Measurements from ENCODE around the gene SLAMF6. TPM values are rescaled to one million over a fixed set of nuclear protein-coding genes. Genes with fewer than 3 reads are reported as not detected.
"Not testable (repeated sequence)": the region's sequence is repeated elsewhere in the genome, so short reads cannot be mapped to it uniquely, and the experiment has no call there.

The SLAMF6 gene
- total RNA-seq, 1 donor from 2014 or later: 0.52 TPM

DNA sequence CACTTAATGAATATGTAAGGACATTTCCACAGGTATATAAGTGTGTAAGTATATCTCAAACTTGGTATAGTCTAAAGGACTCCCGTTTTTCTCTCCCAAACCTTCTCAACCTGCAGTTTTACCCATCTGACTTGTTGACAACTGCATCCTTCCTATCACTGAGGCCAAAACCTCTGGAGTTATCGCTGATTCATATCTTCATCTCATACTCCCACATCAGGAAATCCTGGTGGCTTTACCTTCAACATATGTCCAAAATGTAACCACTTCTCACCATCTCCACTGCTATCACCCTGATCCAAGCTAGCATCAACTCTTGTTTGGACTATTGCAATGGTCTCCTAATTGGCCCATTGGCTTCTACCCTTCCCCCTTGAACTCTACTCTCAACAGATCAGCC lies 30.4 kb downstream of the SLAMF6 start:
- peaks cover 0 to 3% (median 1%) of the 10 kb centered on the region in 3 donors for H3K9me3 ChIP-seq (ENCODE audit: control insufficient read depth in 3 of 3, low read length in 3 of 3)
- no peaks in the 10 kb centered on the region for H3K36me3 ChIP-seq (ENCODE audit: control insufficient read depth in 3 of 3, insufficient read depth in 3 of 3, low read length in 3 of 3)
- no peaks in the 10 kb centered on the region for H3K4me1 ChIP-seq (ENCODE audit: control insufficient read depth in 3 of 3, insufficient read depth in 3 of 3, low read length in 3 of 3)
- H3K27ac ChIP-seq (ENCODE audit: low read depth, low read length): no peak overlapping the region
- no peaks in the 10 kb centered on the region for H3K27me3 ChIP-seq (ENCODE audit: control insufficient read depth in 3 of 3, insufficient read depth in 3 of 3, low read length in 3 of 3)
- no peak overlapping the region for H3K9ac ChIP-seq (ENCODE audit: low read depth in 1 of 3, low read length in 3 of 3)
- H3K4me3 ChIP-seq (ENCODE audit: low read length in 3 of 3): no peak overlapping the region

DNA sequence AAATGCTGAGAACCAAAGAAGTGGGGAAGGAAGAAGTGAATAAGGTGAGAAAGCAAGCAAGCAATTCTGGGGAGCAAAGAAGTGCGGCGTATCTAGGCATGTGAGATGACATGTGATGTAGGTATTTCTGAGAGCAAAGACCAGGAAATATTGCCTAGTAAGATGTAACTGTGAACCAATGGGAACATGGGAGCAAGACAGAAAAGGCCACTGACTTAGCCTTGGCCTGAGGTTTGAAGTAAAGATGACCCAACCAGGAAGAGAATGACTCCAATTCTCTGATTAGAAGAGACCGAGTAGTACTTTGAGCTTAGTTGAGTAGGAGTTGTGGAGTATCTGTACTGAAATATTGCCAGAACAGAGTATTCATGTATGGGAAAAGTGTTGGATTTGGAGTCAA lies 31.1 kb downstream of the SLAMF6 start:
- Histone ChIP-seq H3K9me3 (ENCODE audit: control insufficient read depth in 3 of 3, low read length in 3 of 3) (peaks cover 0 to 3% (median 1%) of the 10 kb centered on the region in 3 donors), H3K4me1 (ENCODE audit: control insufficient read depth in 3 of 3, insufficient read depth in 3 of 3, low read length in 3 of 3) (no peaks in the 10 kb centered on the region), H3K4me3 (ENCODE audit: low read length in 3 of 3) (no peak overlapping the region), H3K36me3 (ENCODE audit: control insufficient read depth in 3 of 3, insufficient read depth in 3 of 3, low read length in 3 of 3) (no peaks in the 10 kb centered on the region), H3K27ac (ENCODE audit: low read depth, low read length) (no peak overlapping the region), H3K27me3 (ENCODE audit: control insufficient read depth in 3 of 3, insufficient read depth in 3 of 3, low read length in 3 of 3) (no peaks in the 10 kb centered on the region), H3K9ac (ENCODE audit: low read depth in 1 of 3, low read length in 3 of 3) (no peak overlapping the region)

DNA sequence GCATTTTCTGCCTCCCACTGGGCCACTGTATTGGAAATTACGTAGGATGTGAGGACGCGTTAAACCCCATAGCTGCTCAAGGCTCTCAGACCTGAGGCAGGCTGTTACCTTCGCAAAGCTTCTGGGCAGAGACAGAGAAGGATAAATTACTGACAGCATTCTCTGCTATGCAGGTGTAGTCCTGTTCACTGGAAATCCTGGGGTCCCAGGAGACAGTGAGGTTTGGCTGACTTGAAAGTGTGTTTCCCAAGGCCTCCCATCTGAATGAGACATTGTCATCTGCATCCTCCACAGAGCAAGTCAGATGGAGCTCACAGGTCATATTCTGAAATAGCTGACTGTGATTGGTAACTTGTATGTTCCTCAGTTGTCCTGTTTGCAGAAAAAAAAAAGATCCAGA lies 32.0 kb downstream of the SLAMF6 start:
- no peak overlapping the region for H3K27ac ChIP-seq (ENCODE audit: low read depth, low read length)
- no peaks in the 10 kb centered on the region for H3K4me1 ChIP-seq (ENCODE audit: control insufficient read depth in 3 of 3, insufficient read depth in 3 of 3, low read length in 3 of 3)
- H3K9me3 ChIP-seq (ENCODE audit: control insufficient read depth in 3 of 3, low read length in 3 of 3): peaks cover 0 to 3% (median 1%) of the 10 kb centered on the region in 3 donors
- H3K27me3 ChIP-seq (ENCODE audit: control insufficient read depth in 3 of 3, insufficient read depth in 3 of 3, low read length in 3 of 3): no peaks in the 10 kb centered on the region
- no peak overlapping the region for H3K4me3 ChIP-seq (ENCODE audit: low read length in 3 of 3)
- no peak overlapping the region for H3K9ac ChIP-seq (ENCODE audit: low read depth in 1 of 3, low read length in 3 of 3)
- H3K36me3 ChIP-seq (ENCODE audit: control insufficient read depth in 3 of 3, insufficient read depth in 3 of 3, low read length in 3 of 3): no peaks in the 10 kb centered on the region

DNA sequence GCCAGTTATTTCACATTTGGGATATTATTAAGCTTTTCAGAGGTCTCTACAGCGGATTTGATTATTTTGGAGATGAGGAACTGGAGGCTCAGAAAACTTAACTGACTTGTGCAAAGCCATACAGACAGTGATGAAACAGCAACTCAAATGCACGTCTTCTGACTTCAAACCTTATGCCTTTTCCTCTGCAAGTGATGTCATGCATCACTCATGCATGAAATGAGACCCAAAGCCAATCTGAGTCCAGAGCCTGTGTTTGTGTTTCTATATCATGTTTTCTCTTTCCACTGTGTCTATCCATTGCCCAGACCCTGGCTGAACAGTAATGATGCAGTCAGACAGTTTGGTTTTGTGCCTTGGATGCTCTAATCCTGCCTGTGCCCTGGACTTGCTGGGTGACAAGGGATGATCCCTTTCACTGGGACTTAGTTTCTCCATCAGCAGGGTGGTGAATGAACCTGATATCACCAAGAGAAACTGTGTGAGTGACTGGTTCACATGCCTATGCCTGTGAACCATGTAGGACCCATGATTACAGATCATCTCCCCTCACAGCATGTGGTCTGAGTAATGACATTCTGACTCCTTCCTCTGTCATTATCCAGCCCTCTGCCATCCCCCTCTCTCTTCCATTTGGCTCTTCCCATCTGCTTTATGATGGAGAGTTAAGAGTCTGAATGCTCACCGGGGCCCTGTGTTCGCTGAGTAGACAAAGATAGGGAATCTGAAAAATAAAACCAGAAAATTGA lies 33.4 kb downstream of the SLAMF6 start:
- peaks cover 0 to 1% (median 0%) of the 10 kb centered on the region in 3 donors for H3K9me3 ChIP-seq (ENCODE audit: control insufficient read depth in 3 of 3, low read length in 3 of 3)
- no peaks in the 10 kb centered on the region for H3K27me3 ChIP-seq (ENCODE audit: control insufficient read depth in 3 of 3, insufficient read depth in 3 of 3, low read length in 3 of 3)
- H3K27ac ChIP-seq (ENCODE audit: low read depth, low read length): no peak overlapping the region
- no peak overlapping the region for H3K9ac ChIP-seq (ENCODE audit: low read depth in 1 of 3, low read length in 3 of 3)
- no peaks in the 10 kb centered on the region for H3K36me3 ChIP-seq (ENCODE audit: control insufficient read depth in 3 of 3, insufficient read depth in 3 of 3, low read length in 3 of 3)
- H3K4me1 ChIP-seq (ENCODE audit: control insufficient read depth in 3 of 3, insufficient read depth in 3 of 3, low read length in 3 of 3): no peaks in the 10 kb centered on the region
- no peak overlapping the region for H3K4me3 ChIP-seq (ENCODE audit: low read length in 3 of 3)

DNA sequence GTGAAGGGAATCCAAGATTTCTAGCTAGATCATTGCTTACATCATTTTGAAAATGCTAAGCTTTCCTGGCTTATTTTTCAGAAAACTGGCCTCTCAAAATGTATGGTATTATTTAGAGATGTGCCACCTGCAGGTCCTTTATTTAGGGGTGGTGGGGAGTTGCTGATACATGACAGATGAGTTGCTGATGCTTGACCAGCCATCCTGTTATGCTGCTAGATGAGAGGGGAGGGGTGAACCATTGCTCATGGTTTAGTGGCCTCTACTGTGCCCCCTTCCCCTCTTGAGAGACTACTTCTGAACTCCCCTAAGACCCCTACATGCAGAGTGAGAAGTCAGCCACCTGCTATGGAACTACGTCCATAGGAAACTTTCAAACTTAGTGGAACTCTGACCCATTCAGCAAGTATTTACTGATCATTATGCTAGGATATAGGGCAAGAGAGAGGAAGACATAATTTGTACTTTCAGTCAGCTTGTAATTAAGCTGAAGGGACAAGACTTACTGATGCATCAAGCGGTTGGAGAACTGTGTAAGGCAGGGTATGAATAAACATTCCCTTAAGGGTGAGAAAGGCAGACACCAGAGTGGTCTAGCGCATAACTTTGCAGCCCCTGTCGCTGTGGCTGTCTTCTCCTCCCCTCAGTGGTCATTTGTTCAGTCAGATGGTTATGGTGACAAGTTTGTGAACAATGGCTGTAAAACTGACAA lies 34.6 kb downstream of the SLAMF6 start:
- Histone ChIP-seq H3K4me3 (ENCODE audit: low read length in 3 of 3) (no peak overlapping the region), H3K9me3 (ENCODE audit: control insufficient read depth in 3 of 3, low read length in 3 of 3) (peaks cover 0 to 1% (median 0%) of the 10 kb centered on the region in 3 donors), H3K36me3 (ENCODE audit: control insufficient read depth in 3 of 3, insufficient read depth in 3 of 3, low read length in 3 of 3) (no peaks in the 10 kb centered on the region), H3K27ac (ENCODE audit: low read depth, low read length) (no peak overlapping the region), H3K27me3 (ENCODE audit: control insufficient read depth in 3 of 3, insufficient read depth in 3 of 3, low read length in 3 of 3) (no peaks in the 10 kb centered on the region), H3K4me1 (ENCODE audit: control insufficient read depth in 3 of 3, insufficient read depth in 3 of 3, low read length in 3 of 3) (no peaks in the 10 kb centered on the region), H3K9ac (ENCODE audit: low read depth in 1 of 3, low read length in 3 of 3) (no peak overlapping the region)

DNA sequence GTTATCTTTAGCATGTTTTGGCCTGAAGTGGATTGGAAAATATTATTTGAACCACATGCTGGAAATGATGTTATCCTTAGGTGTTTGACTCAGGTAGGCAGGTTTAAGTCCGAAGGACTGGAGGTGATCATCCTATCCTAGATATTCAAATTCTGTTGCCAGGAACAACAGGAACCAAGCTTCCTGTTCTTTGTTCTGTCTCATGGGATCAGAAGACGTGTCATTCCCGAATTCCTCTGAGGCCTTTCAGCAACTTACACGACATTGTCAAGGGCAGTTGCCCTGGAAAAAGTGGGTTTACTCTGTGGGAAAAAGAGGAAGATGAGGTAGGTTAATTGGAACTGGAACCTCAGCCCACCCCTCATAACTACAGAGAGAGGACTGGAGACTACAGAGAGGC lies 36.6 kb downstream of the SLAMF6 start:
- Histone ChIP-seq H3K4me1 (ENCODE audit: control insufficient read depth in 3 of 3, insufficient read depth in 3 of 3, low read length in 3 of 3) (no peaks in the 10 kb centered on the region), H3K4me3 (ENCODE audit: low read length in 3 of 3) (no peak overlapping the region), H3K9me3 (ENCODE audit: control insufficient read depth in 3 of 3, low read length in 3 of 3) (no peaks in the 10 kb centered on the region)

DNA sequence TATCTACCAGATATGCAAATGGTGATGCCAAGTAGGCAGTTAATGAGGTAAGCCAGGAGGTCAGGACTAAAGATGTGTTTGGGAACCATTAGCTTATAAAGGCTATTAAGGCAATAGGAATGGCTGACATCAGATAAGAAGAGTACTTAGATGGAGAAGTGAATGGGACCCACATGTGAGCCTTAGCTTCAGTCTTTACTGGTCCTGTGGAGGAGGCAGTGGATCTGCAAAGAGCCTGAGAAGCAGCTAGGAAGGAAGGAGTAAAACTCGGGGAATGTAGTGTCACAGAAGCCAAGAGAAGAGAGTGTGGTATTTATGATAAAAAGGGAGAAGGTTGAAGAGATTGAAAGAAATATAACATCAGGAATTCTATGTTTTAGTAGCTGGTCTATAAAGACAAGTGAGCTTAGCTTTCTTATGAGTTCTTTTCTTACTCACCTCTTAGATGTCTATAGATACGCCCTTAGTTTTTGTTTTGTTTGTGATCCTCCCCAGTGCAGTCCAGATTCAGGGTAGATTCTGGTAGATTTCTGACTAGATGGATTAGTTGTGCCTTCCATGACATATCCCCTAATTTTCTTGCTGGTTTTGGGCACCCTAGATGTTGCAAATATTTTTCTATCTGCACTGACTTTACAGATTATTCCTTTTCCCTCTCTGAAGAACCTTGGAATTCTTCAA lies 39.4 kb downstream of the SLAMF6 start:
- H3K27ac ChIP-seq (ENCODE audit: low read depth, low read length): no peak overlapping the region
- H3K36me3 ChIP-seq (ENCODE audit: control insufficient read depth in 3 of 3, insufficient read depth in 3 of 3, low read length in 3 of 3): no peaks in the 10 kb centered on the region
- H3K9me3 ChIP-seq (ENCODE audit: control insufficient read depth in 3 of 3, low read length in 3 of 3): no peaks in the 10 kb centered on the region
- H3K4me1 ChIP-seq (ENCODE audit: control insufficient read depth in 3 of 3, insufficient read depth in 3 of 3, low read length in 3 of 3): no peaks in the 10 kb centered on the region
- no peaks in the 10 kb centered on the region for H3K27me3 ChIP-seq (ENCODE audit: control insufficient read depth in 3 of 3, insufficient read depth in 3 of 3, low read length in 3 of 3)
- H3K4me3 ChIP-seq (ENCODE audit: low read length in 3 of 3): no peak overlapping the region
- no peak overlapping the region for H3K9ac ChIP-seq (ENCODE audit: low read depth in 1 of 3, low read length in 3 of 3)

More for the DNA sequence above, 36.6 kb downstream of the SLAMF6 start:
- Histone ChIP-seq H3K9ac (ENCODE audit: low read depth in 1 of 3, low read length in 3 of 3) (no peak overlapping the region), H3K27ac (ENCODE audit: low read depth, low read length) (no peak overlapping the region), H3K27me3 (ENCODE audit: control insufficient read depth in 3 of 3, insufficient read depth in 3 of 3, low read length in 3 of 3) (no peaks in the 10 kb centered on the region), H3K36me3 (ENCODE audit: control insufficient read depth in 3 of 3, insufficient read depth in 3 of 3, low read length in 3 of 3) (no peaks in the 10 kb centered on the region)

DNA sequence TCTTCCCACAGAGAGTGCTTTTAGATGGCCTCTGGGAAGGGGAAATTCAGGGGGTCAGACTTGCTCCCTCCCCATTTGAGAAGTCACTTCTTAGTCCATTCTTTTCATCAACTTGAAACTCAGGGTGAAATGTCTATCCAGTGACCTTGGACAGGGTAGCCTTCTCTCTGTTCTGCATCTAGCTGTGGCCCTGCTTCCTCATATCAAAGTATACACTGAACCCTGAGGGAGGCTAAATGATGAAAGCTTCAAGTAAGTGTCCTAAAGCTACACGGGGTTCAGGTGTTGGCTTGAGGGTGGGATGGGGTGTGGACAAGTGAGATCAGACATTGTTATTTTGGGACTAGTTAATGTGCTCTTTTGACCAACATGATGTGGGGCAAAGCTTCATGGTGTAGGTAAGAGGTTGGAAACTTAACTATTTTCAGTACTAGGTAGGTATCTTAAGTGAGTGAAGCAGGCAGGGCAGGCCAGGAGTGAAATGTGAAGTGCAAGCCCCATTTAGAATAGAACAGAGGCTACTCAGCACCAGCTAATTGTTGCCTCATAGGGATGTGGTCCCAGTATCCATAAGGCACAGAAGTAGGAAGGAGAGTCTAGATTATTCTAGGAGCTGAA lies 41.0 kb downstream of the SLAMF6 start:
- no peaks in the 10 kb centered on the region for H3K4me1 ChIP-seq (ENCODE audit: control insufficient read depth in 3 of 3, insufficient read depth in 3 of 3, low read length in 3 of 3)
- H3K9me3 ChIP-seq (ENCODE audit: control insufficient read depth in 3 of 3, low read length in 3 of 3): no peaks in the 10 kb centered on the region
- H3K27me3 ChIP-seq (ENCODE audit: control insufficient read depth in 3 of 3, insufficient read depth in 3 of 3, low read length in 3 of 3): no peaks in the 10 kb centered on the region
- no peak overlapping the region for H3K9ac ChIP-seq (ENCODE audit: low read depth in 1 of 3, low read length in 3 of 3)
- no peak overlapping the region for H3K27ac ChIP-seq (ENCODE audit: low read depth, low read length)
- H3K36me3 ChIP-seq (ENCODE audit: control insufficient read depth in 3 of 3, insufficient read depth in 3 of 3, low read length in 3 of 3): no peaks in the 10 kb centered on the region
- no peak overlapping the region for H3K4me3 ChIP-seq (ENCODE audit: low read length in 3 of 3)

DNA sequence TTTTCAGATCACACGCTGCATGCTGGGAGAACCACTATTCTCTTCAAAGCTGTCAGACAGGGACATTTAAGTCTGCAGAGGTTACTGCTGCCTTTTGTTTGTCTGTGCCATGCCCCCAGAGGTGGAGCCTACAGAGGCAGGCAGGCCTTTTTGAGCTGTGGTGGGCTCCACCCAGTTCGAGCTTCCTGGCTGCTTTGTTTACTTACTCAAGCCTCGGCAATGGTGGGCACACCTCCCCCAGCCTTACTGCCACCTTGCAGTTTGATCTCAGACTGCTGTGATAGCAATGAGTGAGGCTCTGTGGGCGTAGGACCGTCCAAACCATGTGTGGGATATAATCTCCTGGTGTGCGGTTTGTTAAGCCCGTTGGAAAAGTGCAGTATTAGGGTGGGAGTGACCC lies 42.3 kb downstream of the SLAMF6 start:
- not testable (repeated sequence) for H3K27ac ChIP-seq (ENCODE audit: low read depth, low read length); H3K36me3 ChIP-seq (ENCODE audit: control insufficient read depth in 3 of 3, insufficient read depth in 3 of 3, low read length in 3 of 3)

DNA sequence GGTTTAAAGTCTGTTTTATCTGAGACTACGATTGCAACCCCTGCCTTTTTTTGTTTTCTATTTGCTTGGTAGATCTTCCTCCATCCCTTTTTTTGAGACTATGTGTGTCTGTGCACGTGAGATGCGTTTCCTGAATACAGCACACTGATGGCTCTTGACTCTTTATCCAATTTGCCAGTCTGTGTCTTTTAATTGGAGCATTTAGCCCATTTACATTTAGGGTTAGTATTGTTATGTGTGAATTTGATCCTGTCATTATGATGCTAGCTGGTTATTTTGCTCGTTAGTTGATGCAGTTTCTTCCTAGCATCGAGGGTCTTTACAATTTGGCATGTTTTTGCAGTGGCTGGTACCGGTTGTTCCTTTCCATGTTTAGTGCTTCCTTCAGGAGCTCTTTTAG lies 44.0 kb downstream of the SLAMF6 start:
- not testable (repeated sequence) for H3K27ac ChIP-seq (ENCODE audit: low read depth, low read length); H3K27me3 ChIP-seq (ENCODE audit: control insufficient read depth in 3 of 3, insufficient read depth in 3 of 3, low read length in 3 of 3); H3K4me1 ChIP-seq (ENCODE audit: control insufficient read depth in 3 of 3, insufficient read depth in 3 of 3, low read length in 3 of 3); H3K4me3 ChIP-seq (ENCODE audit: low read length in 3 of 3); H3K9me3 ChIP-seq (ENCODE audit: control insufficient read depth in 3 of 3, low read length in 3 of 3); H3K9ac ChIP-seq (ENCODE audit: low read depth in 1 of 3, low read length in 3 of 3); H3K36me3 ChIP-seq (ENCODE audit: control insufficient read depth in 3 of 3, insufficient read depth in 3 of 3, low read length in 3 of 3)

More for the DNA sequence above, 42.3 kb downstream of the SLAMF6 start:
- H3K9ac ChIP-seq (ENCODE audit: low read depth in 1 of 3, low read length in 3 of 3); H3K9me3 ChIP-seq (ENCODE audit: control insufficient read depth in 3 of 3, low read length in 3 of 3); H3K27me3 ChIP-seq (ENCODE audit: control insufficient read depth in 3 of 3, insufficient read depth in 3 of 3, low read length in 3 of 3); H3K4me3 ChIP-seq (ENCODE audit: low read length in 3 of 3); H3K4me1 ChIP-seq (ENCODE audit: control insufficient read depth in 3 of 3, insufficient read depth in 3 of 3, low read length in 3 of 3): not testable (repeated sequence)

Data from skeletal muscle tissue (tissue), 4 donors.